Inferior parietal cortex (tissue), 1 donor: Measurements from ENCODE around the gene MT1M.
"Not testable (repeated sequence)": the region's sequence is repeated elsewhere in the genome, so short reads cannot be mapped to it uniquely, and the experiment has no call there.

ENCODE experiments used
- DNase-seq: peaks from one replicate; pipeline ENCODE4 v3.0.0-alpha.2; 2016; ENCODE audit errors: extremely low spot score

Gene MT1M

DNA sequence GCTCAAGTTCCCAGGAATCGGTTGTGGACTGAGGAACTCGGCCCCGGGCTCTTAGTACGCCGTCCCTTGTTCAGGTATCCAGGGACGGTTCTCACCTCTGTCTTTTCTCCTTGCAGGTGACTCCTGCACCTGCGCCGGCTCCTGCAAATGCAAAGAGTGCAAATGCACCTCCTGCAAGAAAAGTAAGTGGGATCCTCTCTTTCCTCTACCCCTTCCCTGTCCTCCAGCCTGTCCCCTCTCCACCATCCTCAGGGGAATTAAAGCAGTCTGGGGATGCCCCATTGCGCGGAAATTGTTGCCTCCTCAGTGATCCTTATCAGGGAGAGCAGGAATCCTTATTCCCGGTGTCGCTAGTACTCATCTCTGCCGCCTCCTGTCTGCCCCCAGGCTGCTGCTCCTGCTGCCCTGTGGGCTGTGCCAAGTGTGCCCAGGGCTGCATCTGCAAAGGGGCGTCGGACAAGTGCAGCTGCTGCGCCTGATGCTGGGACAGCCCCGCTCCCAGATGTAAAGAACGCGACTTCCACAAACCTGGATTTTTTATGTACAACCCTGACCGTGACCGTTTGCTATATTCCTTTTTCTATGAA is 23.5 kb upstream of the MT1M start:
- no peak for DNase-seq

DNA sequence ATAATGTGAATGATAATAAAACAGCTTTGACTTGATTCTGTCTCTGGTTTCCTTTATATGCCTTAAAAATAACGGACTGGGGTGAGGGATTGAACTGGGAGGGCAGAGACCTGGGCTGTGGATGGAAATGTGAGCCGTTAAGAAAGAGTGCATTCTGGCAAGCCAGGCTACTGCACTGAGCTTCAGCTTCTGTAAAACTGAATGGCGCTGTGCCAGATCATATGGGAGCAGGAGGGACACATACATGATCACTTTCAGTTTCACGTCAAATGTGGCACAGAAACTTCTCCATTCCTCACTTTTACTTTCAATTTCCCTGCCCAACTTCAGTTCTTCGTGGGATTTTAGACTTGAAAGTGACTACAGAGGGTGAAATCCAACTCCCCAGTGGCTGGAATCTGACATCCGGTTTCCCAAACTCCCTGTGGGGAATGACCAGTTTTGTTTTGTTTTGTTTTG is 23.0 kb upstream of the MT1M start:
- no peak for DNase-seq

DNA sequence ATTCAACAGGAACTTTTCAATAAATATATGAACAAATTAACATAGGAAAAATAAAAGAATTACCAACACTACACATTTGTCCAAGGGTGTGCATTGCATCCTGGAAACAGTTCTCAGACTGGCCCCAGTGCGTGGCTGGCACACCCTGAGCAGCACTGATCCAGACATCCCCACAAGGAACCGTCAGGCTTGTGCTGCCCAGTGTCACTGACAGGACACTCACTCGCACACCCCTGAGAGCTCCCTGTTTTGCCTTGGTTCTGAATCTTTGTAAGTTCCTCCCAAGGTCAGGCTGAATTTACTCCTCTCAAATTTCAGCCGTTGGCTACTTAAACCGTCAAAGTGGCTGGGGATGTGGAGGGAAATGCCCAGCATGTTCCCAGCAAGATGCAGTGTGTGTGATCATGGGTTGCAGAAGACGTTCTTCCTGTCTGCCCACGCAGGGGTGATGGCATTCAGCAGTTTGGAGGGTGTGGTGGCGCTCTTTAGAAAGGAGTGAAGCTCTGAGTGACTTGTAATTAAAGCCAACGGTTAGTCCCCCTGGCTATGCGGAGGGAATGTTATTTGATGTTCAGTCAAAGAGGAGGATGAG is 22.3 kb upstream of the MT1M start:
- no peak for DNase-seq

DNA sequence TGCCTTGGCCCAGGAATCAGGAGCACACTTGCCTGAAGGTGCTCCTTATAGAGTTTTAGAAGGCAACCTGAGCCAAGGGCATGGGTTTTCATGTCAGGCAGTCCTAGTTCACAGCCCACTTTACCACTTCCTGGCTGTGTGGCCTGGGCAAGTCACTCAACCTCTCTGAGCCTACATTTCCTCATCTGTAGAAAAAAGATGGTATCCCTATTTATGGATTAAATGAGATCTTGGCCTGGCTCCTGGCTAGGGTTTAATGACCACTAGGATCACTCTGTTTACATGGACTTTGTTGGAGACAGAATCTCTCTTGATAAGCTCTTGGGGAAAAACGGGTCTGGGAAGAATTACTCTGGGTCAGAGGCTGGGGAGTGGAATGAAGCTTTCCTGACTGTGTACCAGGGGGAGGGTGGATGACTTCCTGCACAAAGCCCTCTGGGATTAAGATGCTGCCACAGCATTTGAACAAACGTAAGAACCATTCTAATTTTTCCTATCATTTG is 21.8 kb upstream of the MT1M start:
- no peak for DNase-seq

DNA sequence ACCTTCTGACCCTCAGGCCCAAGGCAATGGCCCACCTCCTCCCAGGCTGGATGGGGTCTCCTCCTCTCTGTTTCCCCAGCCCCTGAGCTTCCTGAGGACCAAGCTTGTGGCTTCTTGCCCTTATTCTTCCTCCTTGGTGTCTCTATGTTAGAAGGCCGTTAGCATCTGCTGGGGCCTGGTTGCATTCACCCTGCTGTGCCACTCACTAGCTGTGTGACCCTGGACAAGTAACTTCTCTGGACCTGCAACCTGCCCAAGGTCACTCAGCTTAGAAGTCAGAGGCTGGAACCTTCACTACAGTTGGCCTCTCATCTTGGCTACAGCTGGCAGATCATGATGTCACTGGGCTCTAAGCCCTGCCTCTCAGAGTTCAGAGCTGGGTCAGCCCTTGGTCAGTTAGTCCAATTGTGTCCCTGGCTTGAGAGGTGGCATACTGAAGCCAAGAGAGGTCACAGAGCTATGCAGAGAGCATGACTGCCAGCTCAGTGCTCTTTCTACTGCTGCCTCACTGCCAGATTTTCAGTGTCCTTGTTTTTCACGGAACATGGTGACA is 21.1 kb upstream of the MT1M start:
- DNase-seq, result no peak

DNA sequence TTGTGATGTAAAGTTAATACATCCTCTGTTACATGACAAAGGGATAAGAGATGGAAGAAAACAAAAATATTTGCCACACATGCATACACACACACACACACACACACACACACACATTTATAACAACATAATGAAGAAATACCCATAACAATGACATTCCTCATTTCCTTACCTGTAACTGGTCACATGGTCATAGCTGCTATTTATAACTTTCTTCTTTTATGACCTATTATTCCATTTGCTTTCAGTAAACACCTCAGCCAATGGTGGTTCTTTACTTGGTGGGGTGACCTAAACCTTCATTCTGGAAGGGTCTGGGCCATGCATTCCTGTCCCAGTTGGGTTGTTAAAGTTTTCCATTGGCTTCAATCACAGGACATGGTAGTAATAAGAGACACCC is 18.8 kb upstream of the MT1M start:
- DNase-seq, result no peak

DNA sequence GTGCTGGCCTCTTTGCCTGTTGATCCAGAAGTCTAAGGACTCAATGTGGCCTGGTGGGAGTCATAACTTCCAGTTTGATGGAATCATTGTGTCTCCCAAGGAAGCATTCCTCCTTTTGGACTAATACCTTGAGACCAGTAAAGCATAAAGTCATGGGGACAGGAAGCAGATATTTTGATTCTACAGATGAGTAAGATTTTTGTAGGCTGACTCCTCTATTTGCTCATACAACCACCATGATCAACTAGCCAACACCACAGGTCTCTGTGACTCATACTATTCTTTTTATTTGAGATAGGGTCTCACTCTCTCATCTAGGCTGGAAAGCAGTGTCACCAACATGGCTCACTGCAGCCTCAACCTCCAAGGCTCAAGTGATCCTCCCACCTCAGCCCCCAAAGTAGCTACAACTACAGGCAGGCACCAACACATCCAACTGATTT is 17.9 kb upstream of the MT1M start:
- DNase-seq, result no peak

DNA sequence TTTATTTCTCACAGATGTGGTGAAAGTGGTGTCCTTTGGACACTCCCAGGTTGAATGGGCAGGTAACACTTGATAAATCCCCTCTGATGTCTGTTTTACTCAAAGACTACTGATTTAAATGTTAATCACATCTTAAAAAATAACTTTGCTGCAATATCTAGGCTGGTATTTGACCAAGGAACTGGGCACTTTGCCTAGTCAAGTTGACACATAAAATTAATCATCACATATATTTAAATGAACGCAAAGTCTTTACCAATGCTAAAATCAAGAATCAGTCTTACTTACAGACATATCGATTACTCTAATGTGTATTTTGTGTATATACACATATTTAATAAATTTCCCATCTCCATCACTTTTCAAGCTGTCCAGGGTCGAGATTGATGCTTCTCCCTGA is 17.1 kb upstream of the MT1M start:
- no peak for DNase-seq

DNA sequence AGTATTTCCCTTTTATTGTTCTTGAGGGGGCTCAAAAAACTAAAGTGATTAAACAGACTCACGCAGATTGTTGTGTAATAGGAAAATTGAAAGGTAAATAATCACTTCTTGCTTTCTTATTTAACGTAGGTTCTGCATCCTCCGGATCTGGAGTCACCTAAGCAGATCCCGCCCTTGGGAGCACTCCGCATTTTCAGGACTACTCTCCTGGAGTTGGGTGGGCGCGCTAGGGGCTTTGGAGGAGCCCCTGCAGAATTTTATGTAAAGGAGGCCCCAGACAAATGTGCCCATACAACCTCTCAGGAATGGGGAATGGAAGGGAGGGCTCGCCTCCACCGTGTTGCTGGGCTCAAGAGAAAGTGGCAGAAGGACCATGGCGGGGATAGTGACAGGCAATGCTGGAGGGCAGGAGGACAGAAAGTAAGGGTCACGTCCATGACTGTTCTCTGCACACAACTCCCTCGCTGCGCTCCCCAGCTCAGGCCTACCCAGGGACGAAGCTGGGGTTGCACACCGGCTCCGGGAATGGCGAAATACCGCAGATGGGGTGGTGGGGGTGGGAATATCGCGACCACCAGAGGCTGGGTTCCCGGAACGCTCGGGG is 15.7 kb upstream of the MT1M start:
- DNase-seq, result no peak

DNA sequence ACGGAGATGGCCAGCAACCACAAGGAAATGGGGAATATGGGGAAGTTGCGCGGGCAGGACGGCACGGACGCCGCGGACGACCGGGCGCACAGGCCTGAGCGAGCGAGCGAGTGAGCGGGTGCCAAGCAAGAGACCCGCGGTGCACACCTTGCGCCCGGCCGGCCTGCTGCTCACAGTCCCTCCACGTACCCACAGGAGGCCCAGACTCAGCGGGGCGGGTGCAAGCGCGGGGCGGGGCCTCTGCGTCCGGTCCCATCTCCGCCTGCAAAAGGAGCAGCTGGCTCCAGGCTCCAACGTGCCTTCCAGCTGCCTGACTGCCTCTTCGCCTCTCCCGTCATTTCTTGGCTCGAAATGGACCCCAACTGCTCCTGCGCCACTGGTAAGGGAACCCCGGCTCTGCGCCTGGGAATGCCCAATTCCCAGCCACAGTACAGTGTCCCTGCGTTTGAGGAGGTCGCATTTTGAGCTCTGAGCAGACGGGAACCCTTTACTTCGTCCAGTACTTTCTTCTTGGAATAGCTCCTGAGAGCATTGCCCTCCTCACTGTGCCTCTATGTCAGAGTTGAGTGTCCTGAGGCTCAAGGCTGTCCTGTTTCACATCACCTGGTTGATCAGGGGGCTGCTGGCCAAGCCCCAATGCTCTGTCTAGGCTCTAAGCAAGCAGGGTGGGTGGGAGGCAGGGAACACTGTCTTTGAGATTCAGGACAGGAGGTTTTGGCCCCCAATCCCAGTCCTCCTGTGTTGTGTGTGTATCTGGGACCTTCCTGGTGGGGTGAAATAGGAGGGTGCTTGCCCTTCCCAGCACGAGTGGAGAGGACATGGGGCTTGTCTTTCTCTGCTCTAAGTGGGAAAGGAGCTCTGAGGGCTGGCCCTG is 15.0 kb upstream of the MT1M start:
- DNase-seq, result no peak

DNA sequence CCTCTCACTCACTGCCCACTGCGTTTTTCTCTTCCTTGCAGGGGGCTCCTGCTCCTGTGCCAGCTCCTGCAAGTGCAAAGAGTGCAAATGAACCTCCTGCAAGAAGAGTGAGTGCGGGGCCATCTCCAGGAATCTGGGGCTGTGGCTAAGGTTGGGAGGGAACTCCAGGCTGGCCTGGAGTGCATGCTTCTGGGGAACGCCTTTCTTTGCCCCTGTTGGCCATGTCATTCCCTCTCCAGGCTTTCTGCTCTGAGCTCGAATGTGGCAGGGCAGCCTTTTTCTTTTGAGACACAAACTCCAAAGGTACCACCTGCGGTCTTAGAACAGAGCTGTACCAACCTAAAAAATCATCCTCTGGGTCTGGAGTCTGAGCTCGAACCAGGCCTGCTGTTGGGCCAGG is 14.3 kb upstream of the MT1M start:
- DNase-seq, result no peak

DNA sequence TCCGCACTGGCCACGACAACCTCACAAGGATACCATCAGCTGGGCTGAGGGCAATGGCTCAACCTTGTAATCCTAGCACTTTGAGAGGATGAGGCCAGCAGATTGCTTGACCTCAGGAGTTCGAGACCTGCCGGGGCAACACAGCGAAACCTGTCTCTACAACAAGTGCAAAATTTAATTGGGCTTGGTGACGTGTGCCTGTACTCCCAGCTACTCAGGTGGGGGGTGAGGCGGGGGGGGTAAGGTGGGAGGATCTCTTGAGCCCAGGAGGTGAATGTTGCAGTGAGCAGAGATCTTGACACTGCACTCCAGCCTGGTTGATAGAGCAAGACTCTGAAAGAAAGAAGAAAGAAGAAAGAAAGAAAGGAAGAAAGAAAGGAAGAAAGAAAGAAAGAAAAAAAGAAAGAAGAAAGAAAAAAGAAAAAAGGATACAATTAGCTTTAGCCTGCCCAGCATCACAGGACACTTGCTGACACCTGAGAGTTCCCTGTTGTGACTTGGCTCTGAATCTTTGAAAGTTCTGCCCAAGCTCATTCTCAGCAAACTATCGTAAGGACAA is 12.0 kb upstream of the MT1M start:
- no peak for DNase-seq

DNA sequence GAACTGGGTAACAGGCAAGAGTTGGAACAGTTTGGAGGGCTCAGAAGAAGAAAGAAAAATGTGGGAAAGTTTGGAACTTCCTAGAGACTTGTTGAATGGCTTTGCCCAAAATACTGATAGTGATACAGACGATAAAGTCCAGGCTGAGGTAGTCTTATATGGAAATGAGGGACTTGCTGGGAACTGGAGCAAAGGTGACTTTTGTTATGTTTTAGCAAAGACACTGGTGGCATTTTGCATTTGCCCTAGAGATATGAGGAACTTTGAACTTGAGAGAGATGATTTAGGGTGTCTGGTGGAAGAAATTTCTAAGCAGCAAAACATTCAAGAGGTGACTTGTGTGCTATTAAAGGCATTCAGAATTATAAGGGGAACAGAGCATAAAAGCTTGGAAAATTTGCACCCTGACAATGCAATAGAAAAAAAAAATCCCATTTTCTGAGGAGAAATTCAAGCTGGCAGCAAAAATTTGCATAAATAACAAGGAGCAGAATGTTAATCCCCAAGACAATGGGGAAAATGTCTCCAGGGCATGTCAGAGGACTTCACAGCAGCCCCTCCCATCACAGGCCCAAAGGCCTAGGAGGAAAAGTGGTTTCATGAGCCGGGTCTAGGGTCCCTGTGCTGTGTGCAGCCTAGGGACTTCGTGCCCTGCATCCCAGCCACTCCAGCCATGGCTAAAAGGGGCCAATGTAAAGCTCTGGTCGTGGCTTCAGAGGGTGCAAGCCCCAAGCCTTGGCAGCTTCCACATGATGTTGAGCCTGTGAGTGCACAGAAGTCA is 10.6 kb upstream of the MT1M start:
- DNase-seq, result not testable (repeated sequence)

DNA sequence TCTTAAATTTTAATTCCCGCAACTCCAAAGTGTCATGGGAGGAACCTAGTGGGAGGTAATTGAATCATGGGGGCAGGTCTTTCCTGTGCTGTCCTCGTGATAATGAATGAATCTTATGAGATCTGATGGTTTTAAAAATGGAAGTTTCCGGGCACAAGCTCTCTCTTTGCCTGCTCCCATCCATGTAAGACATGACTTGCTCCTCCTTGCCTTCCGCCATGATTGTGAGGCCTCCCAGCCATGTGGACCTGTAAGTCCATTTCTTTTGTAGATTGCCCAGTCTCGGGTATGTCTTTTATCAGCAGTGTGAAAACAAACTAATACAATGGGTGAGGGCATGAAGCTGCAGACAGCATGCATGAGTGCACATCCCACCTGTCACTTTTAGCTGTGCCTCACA is 9.3 kb upstream of the MT1M start:
- not testable (repeated sequence) for DNase-seq

DNA sequence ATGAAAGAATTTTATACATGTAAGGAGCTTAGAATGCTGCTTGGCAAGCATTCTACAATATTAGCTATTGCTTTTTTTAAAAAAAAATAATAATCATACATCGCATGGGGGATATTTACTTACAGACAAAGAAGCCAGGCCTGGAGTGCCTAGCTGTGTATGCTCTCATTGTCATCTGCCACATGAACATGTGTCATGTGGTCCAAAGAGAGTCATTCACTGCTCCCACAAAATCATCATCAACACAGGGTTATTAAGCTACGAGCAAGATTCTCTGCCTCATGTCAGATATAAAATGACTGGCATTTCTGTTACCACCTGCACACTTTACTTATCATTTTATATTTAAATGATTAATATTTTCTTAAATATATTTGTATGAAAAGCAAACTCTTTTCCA is 8.8 kb upstream of the MT1M start:
- DNase-seq, result no peak

DNA sequence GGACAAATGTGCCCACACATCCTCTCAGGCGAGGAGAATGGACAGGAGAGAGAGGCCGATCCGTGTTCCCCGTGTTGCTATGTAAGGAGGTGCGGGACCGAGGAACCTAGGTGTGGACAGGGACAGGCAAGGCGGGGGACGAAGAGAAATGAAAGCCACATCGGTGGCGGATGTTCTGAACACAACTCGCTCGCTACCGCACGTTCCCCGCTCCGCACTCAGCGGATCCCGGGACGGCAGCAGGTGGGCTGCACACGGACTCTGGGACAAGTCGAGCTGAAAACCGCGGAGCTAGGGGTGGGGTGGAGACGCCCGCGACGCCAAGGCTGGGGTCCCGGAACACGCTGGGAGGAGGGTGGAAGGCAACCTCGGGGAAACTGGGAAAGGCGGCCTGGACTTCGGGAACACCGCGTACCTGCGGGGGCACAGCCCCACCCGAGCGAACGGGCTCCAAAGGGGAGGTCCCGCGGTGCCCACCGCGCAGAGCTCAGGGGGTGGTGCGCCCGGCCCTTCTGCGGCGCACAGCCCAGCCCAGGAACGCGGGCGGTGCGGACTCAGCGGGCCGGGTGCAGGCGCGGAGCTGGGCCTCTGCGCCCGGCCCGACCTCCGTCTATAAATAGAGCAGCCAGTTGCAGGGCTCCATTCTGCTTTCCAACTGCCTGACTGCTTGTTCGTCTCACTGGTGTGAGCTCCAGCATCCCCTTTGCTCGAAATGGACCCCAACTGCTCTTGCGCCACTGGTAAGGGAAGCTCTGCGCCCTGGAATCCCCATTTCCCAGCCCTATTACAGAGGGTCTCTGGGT is 7.1 kb upstream of the MT1M start, which contains the start of gene MT1E:
Gene MT1E (plus strand): TSS at position 642 of the 803 bp plus-strand sequence. CDS start 71 bp downstream, at position 713.
- DNase-seq, result no peak

DNA sequence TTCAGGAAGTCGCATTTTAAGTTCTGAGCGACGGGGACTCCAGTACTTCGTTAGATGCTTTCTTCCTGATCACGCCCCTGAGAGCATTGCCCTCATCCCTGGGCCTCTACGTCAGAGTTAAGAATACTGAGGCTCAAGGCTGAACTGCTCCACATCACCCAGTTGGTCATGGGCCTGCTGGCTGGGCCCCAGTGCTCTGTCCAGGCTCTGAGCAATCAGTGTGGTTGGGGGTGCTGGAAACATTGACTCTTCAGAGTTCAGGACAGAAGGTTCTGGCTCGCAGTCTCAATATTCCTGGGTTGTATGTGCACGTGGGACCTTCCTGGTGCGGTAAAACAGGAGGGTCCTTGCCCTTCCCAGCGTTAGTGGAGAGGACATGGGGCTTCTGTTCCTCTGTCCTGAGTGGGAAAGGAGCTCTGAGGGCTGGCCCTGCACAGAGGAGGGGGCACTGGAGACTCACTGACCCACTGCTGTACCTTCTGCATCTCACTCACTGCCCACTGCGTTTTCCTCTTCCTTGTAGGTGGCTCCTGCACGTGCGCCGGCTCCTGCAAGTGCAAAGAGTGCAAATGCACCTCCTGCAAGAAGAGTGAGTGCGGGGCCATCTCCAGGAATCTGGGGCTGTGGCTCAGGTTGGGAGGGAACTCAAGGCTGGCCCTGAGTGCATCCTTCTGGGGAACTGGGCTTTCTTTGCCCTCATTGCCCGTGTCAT is 6.4 kb upstream of the MT1M start:
- DNase-seq, result no peak

DNA sequence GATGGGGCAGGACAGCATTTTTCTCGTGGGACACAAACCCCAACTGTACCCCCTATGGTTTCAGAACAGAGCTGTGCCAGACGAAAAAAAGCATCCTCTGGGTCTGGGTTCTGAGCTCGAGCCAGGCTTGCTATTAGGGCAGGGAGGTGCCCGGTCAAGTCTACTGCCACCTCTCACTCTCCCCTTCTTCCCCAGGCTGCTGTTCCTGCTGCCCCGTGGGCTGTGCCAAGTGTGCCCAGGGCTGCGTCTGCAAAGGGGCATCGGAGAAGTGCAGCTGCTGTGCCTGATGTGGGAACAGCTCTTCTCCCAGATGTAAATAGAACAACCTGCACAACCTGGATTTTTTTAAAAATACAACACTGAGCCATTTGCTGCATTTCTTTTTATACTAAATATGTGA is 5.8 kb upstream of the MT1M start:
- no peak for DNase-seq
